ENCODE measurements around the gene TLE1. TPM values are rescaled to one million over a fixed set of nuclear protein-coding genes. Genes with fewer than 3 reads are reported as not detected.

The TLE1 gene
- total and polyA plus RNA-seq, 10 of the 15 experiments (the other 5 are each of a cell fraction or from before 2014, with no cell fraction given) = 0.04 to 0.23 (median 0.10) TPM; not detected in 6

- ChIA-PET RAD21 (ENCODE audit: unreplicated experiment) (no interaction called here), SMC1A (ENCODE audit: uncharacterized antibody, unreplicated experiment) (no interaction called here), POLR2A (no interaction called here), CTCF (no interaction called here)
- no peaks in the 10 kb centered on the region for H3K79me2 ChIP-seq (ENCODE audit: control insufficient read depth, insufficient read depth, low read length)
- no peak for DNase-seq (ENCODE audit: low read depth, low spot score)
- no peaks in the 10 kb centered on the region for H3K27me3 ChIP-seq (replicated peaks in 1 of 2; ENCODE audit: control insufficient read depth in 2 of 2, insufficient read depth in 2 of 2, low read length in 1 of 2)
- in situ Hi-C loops (cut with MboI) (no loop called here), intact Hi-C loops (cut with micrococcal nuclease; ENCODE audit: unreplicated experiment) (no loop called here)
- no peak overlapping the region for H3K4me3 ChIP-seq
- no peak for ATAC-seq
- no peaks in the 10 kb centered on the region for H4K20me1 ChIP-seq (ENCODE audit: control insufficient read depth, insufficient read depth)
- no peaks in the 10 kb centered on the region for H3K36me3 ChIP-seq (ENCODE audit: control insufficient read depth in 2 of 2, insufficient read depth in 2 of 2, low read length in 1 of 2)
- no peak for FAIRE-seq
- TF ChIP-seq TCF3 (IDR thresholded peaks at IDR 0.05; ENCODE audit: borderline replicate concordance, insufficient read depth, low read depth, low read length) = no peak
- no peak for TF ChIP-seq WRNIP1 (IDR thresholded peaks at IDR 0.05; ENCODE audit: borderline replicate concordance, low read depth, low read length)
- no peak for TF ChIP-seq RELA (IDR thresholded peaks at IDR 0.05; ENCODE audit: borderline replicate concordance, partially characterized antibody)
- TF ChIP-seq SIN3A (IDR thresholded peaks at IDR 0.05; ENCODE audit: low read depth, low read length) = no peak
- no peak overlapping the region for H3K27ac ChIP-seq (ENCODE audit: control insufficient read depth, insufficient read depth)
- BruUV-seq (replicated peaks) = no TSS peak
- H3K4me2 ChIP-seq (ENCODE audit: control insufficient read depth, insufficient read depth) = no peak overlapping the region
- no peaks in the 10 kb centered on the region for H3K4me1 ChIP-seq (ENCODE audit: control insufficient read depth, insufficient read depth, low read length)
- WGBS (ENCODE audit: insufficient coverage, insufficient replicate concordance, low lambda C conversion rate, missing lambda C conversion rate) = 37% methylated on average over 2 of the region's 2 CpGs
- no peak overlapping the region for H2AFZ ChIP-seq (ENCODE audit: control insufficient read depth, low read depth, low read length)
- no peaks in the 10 kb centered on the region for H3K9me3 ChIP-seq (replicated peaks; ENCODE audit: control insufficient read depth, insufficient read depth, low read length)
- no peak overlapping the region for H3K9ac ChIP-seq (ENCODE audit: control insufficient read depth, insufficient read depth, low read length)
Observed at GRCh38 chr9:81574405-81574804, 114.9 kb downstream of the TLE1 start.

GRCh38 chr9:81573415-81574321, 115.7 kb downstream of the TLE1 start:
- Histone ChIP-seq H3K4me2 (ENCODE audit: control insufficient read depth, insufficient read depth) (no peak overlapping the region), H3K27me3 (replicated peaks in 1 of 2; ENCODE audit: control insufficient read depth in 2 of 2, insufficient read depth in 2 of 2, low read length in 1 of 2) (no peaks in the 10 kb centered on the region), H3K9me3 (replicated peaks; ENCODE audit: control insufficient read depth, insufficient read depth, low read length) (no peaks in the 10 kb centered on the region), H3K36me3 (ENCODE audit: control insufficient read depth in 2 of 2, insufficient read depth in 2 of 2, low read length in 1 of 2) (no peaks in the 10 kb centered on the region), H3K4me3 (no peak overlapping the region), H3K4me1 (ENCODE audit: control insufficient read depth, insufficient read depth, low read length) (no peaks in the 10 kb centered on the region), H4K20me1 (ENCODE audit: control insufficient read depth, insufficient read depth) (no peaks in the 10 kb centered on the region), H3K79me2 (ENCODE audit: control insufficient read depth, insufficient read depth, low read length) (no peaks in the 10 kb centered on the region), H3K9ac (ENCODE audit: control insufficient read depth, insufficient read depth, low read length) (no peak overlapping the region), H3K27ac (ENCODE audit: control insufficient read depth, insufficient read depth) (no peak overlapping the region), H2AFZ (ENCODE audit: control insufficient read depth, low read depth, low read length) (no peak overlapping the region)
- no peak for ATAC-seq
- in situ Hi-C loops (cut with MboI) (no loop called here), intact Hi-C loops (cut with micrococcal nuclease; ENCODE audit: unreplicated experiment) (no loop called here)
- ChIA-PET SMC1A (ENCODE audit: uncharacterized antibody, unreplicated experiment) (no interaction called here), POLR2A (no interaction called here), RAD21 (ENCODE audit: unreplicated experiment) (no interaction called here), CTCF (no interaction called here)
- DNase-seq (ENCODE audit: low read depth, low spot score) = no peak
- TF ChIP-seq POU2F2 (IDR thresholded peaks at IDR 0.05; ENCODE audit: borderline replicate concordance, low read depth, low read length) = no peak
- no TSS peak for BruUV-seq (replicated peaks)
- 59% methylated on average over 14 of the region's 14 CpGs for WGBS (ENCODE audit: insufficient coverage, insufficient replicate concordance, low lambda C conversion rate, missing lambda C conversion rate)
- FAIRE-seq = no peak

Measured in GM12878 (cell line).